Renal cortex interstitium (tissue), 11 donors: Measurements from ENCODE around the gene IRF9. TPM values are rescaled to one million over a fixed set of nuclear protein-coding genes. Genes with fewer than 3 reads are reported as not detected.
A peak's percentile ranks its signal among the peaks of the same experiment; 100 is the strongest.

Source experiments
- DNase-seq, 11 donors: peaks; one replicate each; pipeline ENCODE4 v3.0.0-alpha.2; 2013; ENCODE audit warnings: low read depth in 9 of 11, low spot score in 4 of 11; ENCODE audit errors: extremely low read depth in 1 of 11
- polyA plus RNA-seq, 3 donors: library from polyadenylated mRNA; unstranded; fragments of 120-200 nt; gene quantifications; one replicate each; pipeline ENCODE4 v1.2.1, GENCODE V29; 2013; ENCODE audit not compliant: insufficient read length in 3 of 3

IRF9 gene
- polyA plus RNA-seq, 3 donors: 56.3 to 66.1 (median 58.3) TPM

- no peak for DNase-seq
Observed at GRCh38 chr14:24126939-24127338, 34.1 kb upstream of the IRF9 start.

- DNase-seq: no peak
Observed at GRCh38 chr14:24127673-24128072, 33.4 kb upstream of the IRF9 start.

DNA sequence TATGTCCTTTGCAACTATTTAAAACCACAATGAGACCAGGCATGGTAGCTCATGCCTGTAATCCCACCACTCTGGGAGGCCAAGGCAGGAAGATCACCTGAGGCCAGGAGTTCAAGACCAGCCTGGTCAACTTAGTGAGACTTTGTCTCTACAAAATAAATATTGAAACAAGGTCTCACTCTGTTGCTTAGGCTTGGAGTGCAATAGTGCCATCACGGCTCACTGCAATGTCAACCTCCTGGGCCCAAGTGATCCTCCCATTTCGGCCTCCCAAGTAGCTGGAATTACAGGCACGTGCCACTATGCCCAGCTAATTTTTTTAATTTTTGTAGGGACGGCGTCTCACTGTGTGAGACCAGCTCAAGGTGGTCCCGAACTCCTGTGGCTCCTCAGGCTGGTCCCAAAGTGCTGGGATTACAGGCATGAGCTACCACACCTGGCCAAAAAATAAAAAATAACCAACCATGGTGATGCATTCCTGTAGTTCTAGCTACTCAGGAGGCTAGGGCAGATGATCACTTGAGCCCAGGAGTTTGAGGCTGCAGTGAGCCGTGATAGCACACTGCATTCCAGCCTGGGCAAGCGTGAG lies 31.6 kb upstream of the IRF9 start:
- DNase-seq: no peak

- no peak for DNase-seq
Observed at GRCh38 chr14:24130380-24130716, 30.7 kb upstream of the IRF9 start, which contains the start of gene FITM1. Gene FITM1, plus strand, starts transcription at chr14:24130659. Its CDS starts 905 bp downstream, at chr14:24131564.

DNA sequence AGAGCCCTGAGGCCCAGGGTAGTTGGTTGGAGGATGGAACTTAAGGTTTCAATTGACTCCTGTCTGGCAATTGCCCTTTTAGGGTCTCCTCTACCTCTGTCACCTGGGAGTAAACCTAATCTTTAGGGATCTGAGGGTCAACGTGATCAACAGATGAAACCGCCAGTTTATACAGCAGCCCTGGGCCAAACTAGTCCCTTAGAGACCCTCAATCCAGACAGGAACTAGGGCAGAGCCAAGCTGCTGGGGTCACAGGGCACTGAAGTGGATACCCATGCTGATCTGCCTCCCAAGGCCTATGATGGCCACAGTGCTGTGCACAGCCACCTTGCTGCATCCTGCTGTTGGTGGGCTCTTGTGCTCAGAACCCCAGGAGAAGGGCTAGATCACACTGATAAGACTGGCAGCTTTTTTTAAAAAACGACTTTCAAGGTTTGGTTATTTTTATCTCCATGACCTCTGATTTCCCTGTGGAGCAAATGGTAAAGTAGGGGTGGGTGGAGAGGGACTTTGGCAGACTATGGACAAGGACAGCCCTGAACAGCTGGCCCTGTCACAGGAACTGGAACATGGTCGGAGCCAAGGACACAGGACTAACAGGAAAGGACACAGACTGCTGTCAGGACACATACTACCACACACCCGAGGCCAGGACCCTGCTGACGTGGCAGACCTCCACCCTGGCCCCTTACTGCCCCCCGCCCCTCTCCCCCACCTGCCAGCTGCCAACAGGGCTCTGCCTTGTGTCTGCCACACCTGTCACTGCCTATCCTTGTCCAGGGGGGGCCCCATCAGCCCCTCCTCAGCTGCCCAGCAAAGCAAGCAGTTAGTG lies 30.1 kb upstream of the IRF9 start:
- no peak for DNase-seq

DNA sequence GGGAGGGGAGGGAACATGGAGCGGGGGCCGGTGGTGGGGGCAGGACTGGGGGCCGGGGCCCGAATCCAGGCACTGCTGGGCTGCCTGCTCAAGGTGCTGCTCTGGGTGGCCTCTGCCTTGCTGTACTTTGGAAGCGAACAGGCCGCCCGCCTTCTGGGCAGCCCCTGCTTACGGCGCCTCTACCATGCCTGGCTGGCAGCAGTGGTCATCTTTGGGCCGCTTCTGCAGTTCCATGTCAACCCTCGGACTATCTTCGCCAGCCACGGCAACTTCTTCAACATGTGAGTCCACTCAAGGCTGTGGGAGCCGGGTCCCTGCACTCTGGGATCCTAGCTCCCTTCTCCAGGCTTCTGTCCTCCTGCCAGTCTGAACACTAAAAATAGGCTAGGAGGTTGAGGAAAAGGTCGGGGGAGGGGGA lies 29.5 kb upstream of the IRF9 start:
- no peak for DNase-seq

- DNase-seq: no peak
Observed at GRCh38 chr14:24132061-24132685, 28.9 kb upstream of the IRF9 start.

DNA sequence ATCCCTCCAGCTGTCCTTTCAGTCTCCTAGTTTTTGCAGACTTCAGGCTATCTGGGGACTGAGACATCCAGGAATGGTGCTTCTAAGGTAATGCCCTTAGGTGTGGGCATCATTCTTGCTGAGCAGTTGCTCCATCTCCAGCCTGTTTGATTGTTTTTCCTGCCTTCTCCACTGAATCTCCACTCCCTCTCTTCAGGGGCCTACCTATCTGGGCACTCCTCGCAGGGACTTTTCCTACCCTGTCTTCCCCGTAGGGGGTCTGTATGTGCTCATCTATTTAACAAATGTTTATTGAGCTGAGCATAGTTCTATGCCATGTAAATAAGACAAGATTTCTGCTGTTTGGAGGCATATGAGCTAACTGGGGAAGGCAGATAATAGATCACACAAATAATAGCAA lies 28.1 kb upstream of the IRF9 start:
- no peak for DNase-seq

DNA sequence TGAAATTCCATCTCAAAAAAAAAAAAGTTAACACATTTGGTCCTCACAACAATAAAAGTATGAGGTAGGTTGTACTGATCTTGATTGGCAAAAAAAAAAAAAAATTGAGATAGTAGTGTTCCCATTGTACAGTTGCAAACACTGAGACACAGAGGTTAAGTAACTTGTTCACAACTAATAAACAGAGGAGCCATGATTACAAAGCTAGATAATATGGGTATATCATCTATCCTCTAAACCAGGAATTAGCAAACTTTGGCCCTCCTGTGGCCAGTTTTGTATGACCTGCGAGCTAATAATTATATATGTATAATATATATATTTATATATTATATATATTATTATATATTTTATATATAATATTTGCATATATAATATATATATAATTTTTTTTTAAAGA lies 27.3 kb upstream of the IRF9 start:
- DNase-seq: no peak

DNA sequence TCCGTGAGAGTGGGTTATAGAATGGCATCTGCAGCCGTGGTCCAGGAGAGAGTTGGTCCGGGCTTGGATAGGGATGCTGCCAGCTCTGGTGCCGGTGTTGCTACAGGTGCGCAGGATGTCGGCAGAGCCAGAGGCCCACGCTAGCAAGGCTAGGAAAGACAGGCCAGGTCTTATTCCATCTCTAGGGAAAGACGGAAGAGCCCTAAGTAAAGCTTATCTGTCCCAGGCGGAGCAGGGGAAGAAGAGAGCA lies 25.6 kb upstream of the IRF9 start:
- peak in 1 of 11 donors; percentile 19 for DNase-seq

DNA sequence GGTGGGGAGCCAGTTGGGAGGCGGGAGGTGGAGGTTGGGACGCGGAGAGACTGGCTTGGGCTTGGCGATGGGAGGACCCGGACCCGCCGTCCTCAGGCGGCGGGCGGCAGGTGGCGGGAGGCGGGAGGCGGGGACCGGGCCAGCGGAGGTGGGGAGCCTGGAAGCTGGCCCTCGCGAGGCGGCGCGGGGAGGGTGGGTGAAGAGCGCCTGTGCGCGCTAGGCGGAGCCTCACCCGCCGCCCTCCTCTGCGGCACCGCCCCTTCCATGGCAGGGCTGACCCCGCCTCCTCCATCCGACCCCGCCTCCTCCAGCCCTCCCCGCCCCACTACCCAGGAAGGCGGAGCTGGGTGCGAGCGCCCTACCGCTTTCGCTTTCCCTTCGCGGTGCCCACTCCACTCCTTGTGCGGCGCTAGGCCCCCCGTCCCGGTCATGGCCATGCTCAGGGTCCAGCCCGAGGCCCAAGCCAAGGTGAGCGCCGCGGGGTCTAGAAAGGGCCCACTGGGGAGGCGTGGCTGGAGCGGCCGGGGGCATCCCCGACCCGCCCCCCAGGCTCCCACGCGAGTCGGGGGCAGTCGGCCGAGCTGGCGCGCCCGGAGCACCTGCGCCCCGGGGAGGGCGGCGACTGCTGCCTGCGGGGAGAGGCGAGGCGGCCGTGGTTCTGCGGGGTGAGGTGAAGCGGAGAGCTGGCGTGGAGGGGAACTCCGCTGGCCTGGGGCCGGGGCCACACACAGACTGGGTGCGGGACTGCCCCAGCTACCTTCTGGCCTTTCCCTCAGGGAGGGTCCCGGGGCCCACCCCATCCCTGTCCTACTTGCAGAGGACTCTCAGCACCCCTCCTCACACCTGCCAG lies 25.0 kb upstream of the IRF9 start, which contains the start of gene PSME1:
PSME1 (plus strand) TSS at position 361 of the 850 bp plus-strand sequence; CDS start at position 430, 69 bp downstream.
- DNase-seq: peak; percentile 68 to 90 (median 85)

DNA sequence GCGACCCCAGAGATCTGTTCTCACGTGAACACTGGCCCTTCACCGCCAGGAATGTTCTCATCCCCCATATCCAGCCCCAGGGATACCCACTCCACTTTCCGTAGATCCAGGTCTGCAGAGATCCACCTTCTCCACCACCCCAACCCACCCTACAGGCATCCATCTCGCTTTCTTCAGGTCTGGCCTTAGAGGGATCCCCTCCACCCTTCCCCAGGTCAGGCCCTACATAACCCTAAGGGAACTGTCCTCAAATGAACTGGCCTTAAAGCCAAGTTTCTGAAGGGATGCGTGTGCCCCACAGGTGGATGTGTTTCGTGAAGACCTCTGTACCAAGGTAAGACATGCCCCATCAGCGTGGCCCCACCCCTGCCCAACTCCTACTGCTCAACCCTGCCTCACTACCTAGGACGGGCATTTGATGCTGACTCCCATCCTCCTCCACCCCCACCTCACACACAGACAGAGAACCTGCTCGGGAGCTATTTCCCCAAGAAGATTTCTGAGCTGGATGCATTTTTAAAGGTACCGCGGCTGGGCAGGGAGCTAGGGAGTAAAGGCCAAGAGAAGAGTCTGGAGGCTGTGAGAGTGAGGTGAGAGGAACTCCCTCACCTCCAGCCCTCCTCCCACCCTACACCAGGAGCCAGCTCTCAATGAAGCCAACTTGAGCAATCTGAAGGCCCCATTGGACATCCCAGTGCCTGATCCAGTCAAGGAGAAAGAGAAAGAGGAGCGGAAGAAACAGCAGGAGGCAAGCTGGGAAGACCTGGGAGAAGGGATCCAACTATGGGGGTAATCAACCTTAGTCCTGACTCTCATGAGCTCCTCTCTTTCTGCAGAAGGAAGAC lies 24.2 kb upstream of the IRF9 start:
- DNase-seq: no peak

DNA sequence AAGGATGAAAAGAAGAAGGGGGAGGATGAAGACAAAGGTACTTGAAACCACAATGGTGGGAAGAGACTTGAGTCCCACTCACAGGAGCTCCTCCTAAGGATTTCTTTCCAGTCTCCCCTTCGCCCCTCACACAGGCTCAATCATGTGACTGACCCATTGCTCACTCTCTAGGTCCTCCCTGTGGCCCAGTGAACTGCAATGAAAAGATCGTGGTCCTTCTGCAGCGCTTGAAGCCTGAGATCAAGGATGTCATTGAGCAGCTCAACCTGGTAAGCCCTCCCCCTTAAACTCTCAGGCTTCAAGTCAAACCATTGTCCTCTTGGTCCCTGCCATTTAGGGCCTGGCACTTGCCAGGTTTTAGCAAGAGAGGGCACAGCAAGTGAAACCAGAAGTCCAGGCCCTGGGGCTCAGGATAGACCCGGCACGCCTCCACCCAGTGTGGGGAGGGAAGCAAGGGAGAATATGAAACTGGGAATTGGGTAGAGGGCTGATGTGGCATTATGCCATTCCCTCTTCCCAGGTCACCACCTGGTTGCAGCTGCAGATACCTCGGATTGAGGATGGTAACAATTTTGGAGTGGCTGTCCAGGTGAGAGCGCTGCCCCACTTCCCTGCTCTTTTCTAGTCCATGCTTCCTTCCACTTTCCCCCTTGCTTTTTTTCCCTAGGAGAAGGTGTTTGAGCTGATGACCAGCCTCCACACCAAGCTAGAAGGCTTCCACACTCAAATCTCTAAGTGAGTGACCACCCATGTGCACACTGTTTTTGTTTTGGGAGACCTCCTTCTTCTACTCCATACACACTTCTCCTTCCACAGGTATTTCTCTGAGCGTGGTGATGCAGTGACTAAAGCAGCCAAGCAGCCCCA lies 23.3 kb upstream of the IRF9 start:
- DNase-seq: no peak

DNA sequence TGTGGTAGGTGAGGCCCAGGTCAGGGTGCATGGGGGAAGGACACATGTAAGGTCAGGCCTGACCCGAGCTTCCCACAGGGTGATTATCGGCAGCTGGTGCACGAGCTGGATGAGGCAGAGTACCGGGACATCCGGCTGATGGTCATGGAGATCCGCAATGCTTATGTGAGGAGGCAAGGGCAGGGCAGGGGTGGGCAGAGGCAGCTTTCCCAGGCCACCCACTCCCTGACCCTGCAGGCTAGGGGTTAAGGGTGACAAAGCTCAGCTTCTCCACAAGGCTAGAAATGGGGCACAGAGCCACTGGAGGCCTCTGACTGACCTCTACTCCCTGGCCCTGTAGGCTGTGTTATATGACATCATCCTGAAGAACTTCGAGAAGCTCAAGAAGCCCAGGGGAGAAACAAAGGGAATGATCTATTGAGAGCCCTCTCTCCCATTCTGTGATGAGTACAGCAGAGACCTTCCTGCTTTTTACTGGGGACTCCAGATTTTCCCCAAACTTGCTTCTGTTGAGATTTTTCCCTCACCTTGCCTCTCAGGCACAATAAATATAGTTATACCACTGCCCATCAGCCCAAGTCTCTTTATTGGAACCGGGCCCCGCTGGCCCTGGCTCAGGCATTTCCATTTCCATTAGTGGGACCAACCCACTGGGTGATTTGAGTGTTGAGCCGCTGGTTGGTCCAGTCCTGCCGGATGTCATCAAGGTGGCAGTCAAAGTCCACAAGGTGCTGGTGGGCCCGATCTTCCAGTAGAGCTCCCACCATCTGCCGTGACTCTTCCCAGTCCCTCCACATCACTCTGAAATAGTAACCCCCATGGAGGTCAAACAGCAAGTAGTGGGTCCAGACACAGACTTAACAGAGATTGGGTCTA lies 22.4 kb upstream of the IRF9 start:
- DNase-seq: no peak

DNA sequence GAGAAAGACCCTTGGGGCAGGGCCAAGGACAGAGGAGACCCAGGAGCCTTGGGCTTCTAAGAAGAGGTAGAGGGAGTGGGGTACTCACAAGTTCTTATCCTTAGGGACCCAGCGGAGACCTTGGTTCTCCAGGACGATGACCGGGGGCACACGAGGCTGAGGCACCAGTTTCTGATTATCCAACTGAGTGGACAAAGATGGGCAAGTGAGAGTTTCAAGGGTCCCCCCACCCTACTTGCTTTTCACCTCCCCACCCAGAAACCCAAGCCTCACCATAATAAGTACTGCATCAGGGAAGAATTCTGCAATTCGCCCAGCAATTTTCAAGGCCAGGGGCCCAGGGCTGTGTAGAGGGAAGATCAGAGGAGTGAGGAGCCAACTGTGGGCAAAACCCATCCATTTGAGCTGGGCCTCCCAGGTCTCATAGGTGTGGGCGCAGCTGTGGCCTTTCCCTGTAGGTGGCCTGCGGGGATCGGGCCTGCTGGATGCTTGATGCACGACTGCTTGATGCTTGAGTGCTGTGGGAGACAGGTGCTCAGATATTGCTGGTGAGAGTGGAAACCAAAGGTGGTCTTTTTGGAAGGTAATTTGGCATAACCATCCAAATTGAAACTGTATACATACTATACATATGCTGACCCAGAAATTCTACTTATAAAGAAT lies 21.7 kb upstream of the IRF9 start:
- no peak for DNase-seq

DNA sequence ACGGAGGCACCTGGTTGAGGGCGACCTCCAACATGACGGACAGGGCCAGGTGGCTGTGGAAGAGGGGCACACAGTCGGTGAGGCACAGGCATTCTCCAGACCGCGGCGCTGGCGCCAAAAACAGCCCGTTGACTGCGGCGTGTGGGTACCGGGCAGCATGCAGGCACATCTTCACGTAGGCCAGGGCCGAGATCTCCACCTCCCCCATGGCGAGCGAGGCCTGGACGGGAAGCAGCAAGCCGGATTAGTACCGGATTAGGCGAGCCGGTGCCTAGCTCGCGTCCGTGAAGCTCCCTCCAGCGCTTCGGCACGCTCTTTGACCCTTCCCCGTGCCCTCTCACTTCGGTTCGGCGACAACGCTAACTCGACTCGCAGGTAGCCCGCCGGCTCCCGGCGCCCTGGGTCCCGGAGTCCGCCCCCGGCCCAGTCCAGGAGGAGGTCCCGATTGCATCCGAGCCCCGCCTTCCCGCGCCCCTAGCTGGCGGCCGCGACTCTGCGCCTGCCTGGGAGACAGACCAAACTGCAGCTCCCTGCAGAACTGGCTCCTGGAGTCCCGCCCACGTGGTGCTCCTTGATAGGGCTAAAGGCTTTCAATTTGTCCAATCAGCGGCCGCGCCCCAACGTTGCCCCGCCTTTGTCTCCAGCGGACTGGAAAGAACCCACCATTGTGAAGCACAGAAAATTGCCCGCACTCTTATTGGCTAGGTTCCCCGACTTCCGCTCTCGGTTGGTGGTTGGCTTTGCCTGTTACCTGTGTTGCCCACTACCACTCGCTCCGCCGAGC lies 19.8 kb upstream of the IRF9 start, which contains the start of gene EMC9:
EMC9 (minus strand) TSS at position 495 of the 784 bp plus-strand sequence; CDS start at position 208, 287 bp downstream.
- DNase-seq: peak; percentile 97 to 100 (median 99)
